K562 (cell line): ENCODE results near the gene GATA5. TPM values are rescaled to one million over a fixed set of nuclear protein-coding genes. Genes with fewer than 3 reads are reported as not detected.

Experiments
- ATAC-seq: fragments of 200-7000 bp; cut with Tn5 transposase; 3 replicates; pipeline ENCODE4 v1.9.1; 2020; ENCODE audit warnings: moderate library complexity
- BruUV-seq: library from RNA; stranded (reverse); fragments of 400-500 nt; replicated peaks from 2 replicates; lab custom pipeline; 2021; lab: Mats Ljungman, UMichigan
- CTCF ChIA-PET: fragments of 300-600 bp; formaldehyde crosslinking; extraction: SDS; loops from one replicate; lab custom pipeline; 2021; ENCODE audit warnings: low intra/inter-chr PET ratio; lab: Yijun Ruan, JAX
- POLR2A ChIA-PET: fragments of 300-600, 350-650 bp; sonication (Branson Sonifier 250); formaldehyde crosslinking; extraction: SDS; loops from one replicate; lab custom pipeline; 2021; ENCODE audit warnings: antibody characterized with exemption, inconsistent platforms; lab: Yijun Ruan, JAX
- DNase-seq, 4 experiments: peaks; one replicate each; pipeline versions ENCODE4 v3.0.0 to v3.0.0-alpha.2; 2011 to 2018; ENCODE audit warnings: low spot score in 3 of 4, mixed read lengths in 3 of 4; ENCODE audit errors: extremely low read depth in 1 of 4
- FAIRE-seq: peaks from 2 replicates; lab custom pipeline; 2011; peaks lifted over from hg19 to GRCh38; lab: Jason Lieb, UNC
- H2AFZ ChIP-seq: 2 replicates; pipeline ENCODE4 v1.6.0; 2011; ENCODE audit warnings: low read depth, low read length, control low read depth, inconsistent platforms
- H3K27ac ChIP-seq: fragments of 200-600 bp; 3 replicates; pipeline ENCODE4 v1.8.0; 2011; ENCODE audit warnings: low read depth, mild to moderate bottlenecking, control low read depth, inconsistent platforms, low read length, moderate library complexity, mixed read lengths; ENCODE audit errors: extremely low read depth
- H3K27me3 ChIP-seq, 2 experiments: fragments of 300-600 bp in 1 of 2; 2 replicates in 1 of 2; 3 replicates in 1 of 2; pipeline versions ENCODE4 v1.6.0 to v1.8.0; 2011; ENCODE audit warnings: inconsistent platforms in 2 of 2, low read length in 2 of 2, mild to moderate bottlenecking in 1 of 2, mixed read lengths in 1 of 2, moderate library complexity in 1 of 2; ENCODE audit not compliant: control insufficient read depth in 2 of 2, insufficient read depth in 2 of 2
- H3K36me3 ChIP-seq: fragments of 300-600 bp; 3 replicates; pipeline ENCODE4 v1.8.0; 2011; ENCODE audit warnings: mild to moderate bottlenecking, low read length, inconsistent platforms; ENCODE audit not compliant: control insufficient read depth, insufficient read depth
- H3K4me1 ChIP-seq, 2 experiments: fragments of 200-600 bp in 1 of 2; replicated peaks in 1 of 2; 2 replicates in 1 of 2; 3 replicates in 1 of 2; pipeline versions ENCODE4 v1.5.1 to v1.8.0; 2011; ENCODE audit warnings: inconsistent platforms in 2 of 2, low read length in 2 of 2, mild to moderate bottlenecking in 1 of 2, mixed read lengths in 1 of 2, moderate library complexity in 1 of 2; ENCODE audit not compliant: control insufficient read depth in 2 of 2, insufficient read depth in 2 of 2
- H3K4me2 ChIP-seq: 2 replicates; pipeline ENCODE4 v1.6.1; 2011; ENCODE audit warnings: low read length, control low read depth, inconsistent platforms, mixed read lengths; ENCODE audit not compliant: insufficient read depth
- H3K4me3 ChIP-seq: fragments of 200-600 bp; sonication (generic), shearing (Covaris generic); 2 replicates; pipeline ENCODE4 v1.5.1; 2016; ENCODE audit warnings: control low read depth, inconsistent platforms
- H3K79me2 ChIP-seq: fragments of 200-600 bp; 3 replicates; pipeline ENCODE4 v1.8.0; 2011; ENCODE audit warnings: low read length, inconsistent platforms; ENCODE audit not compliant: control insufficient read depth, insufficient read depth
- H3K9ac ChIP-seq, 2 experiments: 2 replicates each; pipeline versions ENCODE4 v1.6.0 to v1.6.1; 2011; ENCODE audit warnings: low read depth in 2 of 2, low read length in 2 of 2, control low read depth in 1 of 2, inconsistent platforms in 1 of 2, mild to moderate bottlenecking in 1 of 2, mixed read lengths in 1 of 2; ENCODE audit not compliant: insufficient read depth in 1 of 2
- H3K9me1 ChIP-seq: one replicate; pipeline ENCODE4 v1.6.0; 2011; ENCODE audit warnings: inconsistent platforms, mild to moderate bottlenecking, low read length, moderate library complexity; ENCODE audit not compliant: control insufficient read depth, insufficient read depth
- H3K9me3 ChIP-seq: replicated peaks from 2 replicates; pipeline ENCODE4 v1.5.1; 2011; ENCODE audit warnings: low read depth, low read length, inconsistent platforms; ENCODE audit not compliant: control insufficient read depth, insufficient read depth
- H4K20me1 ChIP-seq: replicated peaks from 2 replicates; pipeline ENCODE4 v1.6.1; 2011; ENCODE audit warnings: low read length, inconsistent platforms, mixed read lengths; ENCODE audit not compliant: control insufficient read depth, insufficient read depth
- ELF4 ChIP-seq: fragments of 450-650 bp; formaldehyde crosslinking; IDR thresholded peaks from 2 replicates; pipeline ENCODE4 v1.4.0; 2022; ENCODE audit warnings: missing genetic modification characterization
- PTRF ChIP-seq: fragments of 450-650 bp; IDR thresholded peaks from 2 replicates; pipeline ENCODE4 v1.6.1; 2016; ENCODE audit warnings: mild to moderate bottlenecking, missing genetic modification characterization, missing compliant biosample characterization
- ZNF24 ChIP-seq: fragments of 450-650 bp; IDR thresholded peaks from 2 replicates; pipeline ENCODE4 v1.6.1; 2016
- WGBS: fragments of 100-300 bp; shearing (Covaris generic); methylation state at CpG from one replicate; pipeline ENCODE4 v1.1.6; 2016; ENCODE audit warnings: low coverage, mixed read lengths; ENCODE audit not compliant: insufficient coverage; ENCODE audit errors: missing lambda C conversion rate; 5-methylcytosine and 5-hydroxymethylcytosine counted together
- in situ Hi-C: fragments of 300-500 bp; cut with MboI; formaldehyde crosslinking; loops from 4 replicates; pipeline ENCODE4 v1.15.0; 2018; ENCODE audit warnings: inconsistent platforms, mixed read lengths
- intact Hi-C: fragments of 100-400 bp; cut with micrococcal nuclease; formaldehyde crosslinking; loops from 2 replicates; pipeline ENCODE4 v1.14.2; 2022
- polyA plus RNA-seq, 8 experiments: library from polyadenylated mRNA; depleted of rRNA in 4 of 8; stranded (reverse) in 5 of 8; unstranded in 3 of 8; fragments of >200 nt; fragmentation: Nextera tagmentation in 2 of 8; fragmentation: Illumina TruSeq in 1 of 8; extraction: Ambion mirVana in 2 of 8; extraction: Trizol in 1 of 8; gene quantifications; 2 replicates each; pipeline versions ENCODE4 v1.2.1 to v1.2.3, GENCODE V29; 2011 to 2014; ENCODE audit warnings: inconsistent platforms in 1 of 8, missing spikeins in 1 of 8
- total RNA-seq, 7 experiments: library from RNA; depleted of rRNA in 6 of 7; stranded (reverse); fragments of >200 nt in 6 of 7; fragmentation: Illumina TruSeq in 2 of 7; extraction: Trizol in 2 of 7; gene quantifications; 2 replicates each; pipeline versions ENCODE4 v1.2.1 to v1.2.3, GENCODE V29; 2011 to 2021; ENCODE audit warnings: low replicate concordance in 1 of 7
- TF ChIP-seq, protein P1 (sequence below), 2 experiments: fragments of 450-650 bp; IDR thresholded peaks; 2 replicates each; pipeline ENCODE4 v1.6.1; 2016
- TF ChIP-seq, protein P2 (sequence below), 2 experiments: fragments of 250-450 bp in 1 of 2; fragments of 450-650 bp in 1 of 2; sonication (Bioruptor Pico) in 1 of 2; IDR thresholded peaks; 2 replicates each; pipeline versions ENCODE4 v1.6.1 to v1.8.0; 2016 to 2021; ENCODE audit warnings: mild to moderate bottlenecking in 2 of 2, moderate library complexity in 2 of 2, missing compliant biosample characterization in 1 of 2, missing genetic modification characterization in 1 of 2

Gene GATA5
- total and polyA plus RNA-seq, 9 of the 15 experiments (the other 6 are each of a cell fraction or from before 2014, with no cell fraction given) = 0.09 to 0.57 (median 0.20) TPM; not detected in 3

DNA sequence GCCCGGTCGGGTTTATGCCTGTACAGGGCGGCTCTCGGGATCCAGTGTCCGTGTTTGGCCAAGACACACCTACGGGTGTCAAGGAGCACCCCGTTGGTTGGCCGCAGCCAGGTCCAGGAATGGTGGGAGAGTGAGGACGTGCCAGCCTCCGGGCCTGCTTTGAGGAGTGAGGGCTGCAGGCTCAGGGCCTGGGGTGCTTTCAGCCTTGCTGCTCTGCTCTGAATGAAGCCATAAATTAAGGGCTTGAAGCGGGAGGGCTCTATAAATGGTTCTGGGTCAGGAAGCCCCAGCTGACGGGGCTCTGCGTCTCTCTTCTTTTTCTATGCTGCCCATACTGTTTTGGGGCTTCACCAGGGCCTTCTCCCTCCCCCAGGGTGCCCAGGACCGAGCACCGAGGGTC lies 15.1 kb downstream of the GATA5 start:
- ChIA-PET POLR2A (interaction anchor here (0.6 kb wide), 1 partner anchor 15 kb away, joined by 3 read pairs; the partner anchor contains the start of gene GATA5), CTCF (no interaction called here)
- Histone ChIP-seq H3K4me2 (no peak overlapping the region), H3K4me1 (peaks cover 14 to 74% of the 10 kb centered on the region in 2 experiments), H3K36me3 (no peaks in the 10 kb centered on the region), H3K9ac (peak overlapping the region in 1 of 2 experiments; percentile 71; a peak in 2 of 4 replicates), H4K20me1 (no peaks in the 10 kb centered on the region; the same call in 1 of the 2 replicates), H3K79me2 (no peaks in the 10 kb centered on the region), H3K27ac (no peak overlapping the region), H3K9me3 (no peaks in the 10 kb centered on the region), H2AFZ (no peak overlapping the region), H3K4me3 (no peak overlapping the region), H3K27me3 (peaks cover 0 to 39% of the 10 kb centered on the region in 2 experiments; a peak in 2 of 5 replicates), H3K9me1 (no peaks in the 10 kb centered on the region)
- no peak for FAIRE-seq
- BruUV-seq = no TSS peak
- DNase-seq = no peak
- ATAC-seq = no peak
- TF ChIP-seq, protein P1, sequence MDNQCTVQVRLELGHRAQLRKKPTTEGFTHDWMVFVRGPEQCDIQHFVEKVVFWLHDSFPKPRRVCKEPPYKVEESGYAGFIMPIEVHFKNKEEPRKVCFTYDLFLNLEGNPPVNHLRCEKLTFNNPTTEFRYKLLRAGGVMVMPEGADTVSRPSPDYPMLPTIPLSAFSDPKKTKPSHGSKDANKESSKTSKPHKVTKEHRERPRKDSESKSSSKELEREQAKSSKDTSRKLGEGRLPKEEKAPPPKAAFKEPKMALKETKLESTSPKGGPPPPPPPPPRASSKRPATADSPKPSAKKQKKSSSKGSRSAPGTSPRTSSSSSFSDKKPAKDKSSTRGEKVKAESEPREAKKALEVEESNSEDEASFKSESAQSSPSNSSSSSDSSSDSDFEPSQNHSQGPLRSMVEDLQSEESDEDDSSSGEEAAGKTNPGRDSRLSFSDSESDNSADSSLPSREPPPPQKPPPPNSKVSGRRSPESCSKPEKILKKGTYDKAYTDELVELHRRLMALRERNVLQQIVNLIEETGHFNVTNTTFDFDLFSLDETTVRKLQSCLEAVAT (IDR thresholded peaks at IDR 0.05) = no peak
- TF ChIP-seq ZNF24 (no peak), PTRF (no peak)
- intact Hi-C loops (no loop called here), in situ Hi-C loops (no loop called here)
- WGBS = 30% methylated on average over 10 of the region's 15 CpGs

DNA sequence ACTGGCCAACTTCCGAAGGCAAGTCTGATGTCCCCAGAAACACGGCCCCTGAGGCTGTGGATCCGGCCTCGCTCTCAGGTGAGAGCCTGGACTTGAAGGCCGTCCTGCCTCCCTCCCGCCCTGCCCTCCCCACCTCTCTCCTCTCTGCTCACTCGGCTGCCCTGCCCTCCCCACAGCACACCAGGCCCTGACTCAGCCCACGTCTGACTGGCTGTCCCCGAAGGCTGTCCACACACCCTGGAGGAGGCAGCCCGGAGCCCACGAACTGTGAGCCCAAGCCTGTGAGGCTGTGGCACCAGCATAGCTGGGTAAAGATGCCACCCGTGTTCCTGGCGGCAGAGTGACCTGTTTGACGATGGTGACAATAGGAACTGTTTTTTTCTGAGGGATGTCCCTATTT lies 16.3 kb downstream of the GATA5 start:
- WGBS = 27% methylated on average over 10 of the region's 14 CpGs
- ATAC-seq (no peak), DNase-seq (no peak), FAIRE-seq (no peak)
- no peak overlapping the region for H3K4me2 ChIP-seq
- no peak overlapping the region for H3K4me3 ChIP-seq
- H3K36me3 ChIP-seq = no peaks in the 10 kb centered on the region
- intact Hi-C loops (no loop called here), in situ Hi-C loops (no loop called here)
- peaks cover 0 to 48% of the 10 kb centered on the region in 2 experiments; a peak in 3 of 5 replicates for H3K27me3 ChIP-seq
- no peaks in the 10 kb centered on the region; the same call in 1 of the 2 replicates for H4K20me1 ChIP-seq
- H3K27ac ChIP-seq = no peak overlapping the region
- peaks cover 14 to 72% of the 10 kb centered on the region in 2 experiments for H3K4me1 ChIP-seq
- no peak overlapping the region for H3K9ac ChIP-seq
- ChIA-PET CTCF (no interaction called here), POLR2A (interaction anchor here (2.0 kb wide), 1 partner anchor 12 kb away, joined by 5 read pairs; no protein-coding TSS in a partner anchor)
- no peaks in the 10 kb centered on the region for H3K9me1 ChIP-seq
- no peak overlapping the region for H2AFZ ChIP-seq
- no TSS peak for BruUV-seq
- no peak for TF ChIP-seq ELF4 (CRISPR knock-in tag)
- TF ChIP-seq, protein P2, sequence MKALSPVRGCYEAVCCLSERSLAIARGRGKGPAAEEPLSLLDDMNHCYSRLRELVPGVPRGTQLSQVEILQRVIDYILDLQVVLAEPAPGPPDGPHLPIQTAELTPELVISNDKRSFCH (CRISPR knock-in tag; IDR thresholded peaks at IDR 0.05) = no peak
- TF ChIP-seq, protein P2 (tag; IDR thresholded peaks at IDR 0.05) = no peak
- H3K9me3 ChIP-seq = no peaks in the 10 kb centered on the region
- H3K79me2 ChIP-seq = no peaks in the 10 kb centered on the region
